ENCODE measurements around the gene OSBPL6.
"Not testable (repeated sequence)": the region's sequence is repeated elsewhere in the genome, so short reads cannot be mapped to it uniquely, and the experiment has no call there.

OSBPL6 gene

GRCh38 chr2:178315078-178315477 is 120.8 kb downstream of the OSBPL6 start:
- no peak for DNase-seq

DNA sequence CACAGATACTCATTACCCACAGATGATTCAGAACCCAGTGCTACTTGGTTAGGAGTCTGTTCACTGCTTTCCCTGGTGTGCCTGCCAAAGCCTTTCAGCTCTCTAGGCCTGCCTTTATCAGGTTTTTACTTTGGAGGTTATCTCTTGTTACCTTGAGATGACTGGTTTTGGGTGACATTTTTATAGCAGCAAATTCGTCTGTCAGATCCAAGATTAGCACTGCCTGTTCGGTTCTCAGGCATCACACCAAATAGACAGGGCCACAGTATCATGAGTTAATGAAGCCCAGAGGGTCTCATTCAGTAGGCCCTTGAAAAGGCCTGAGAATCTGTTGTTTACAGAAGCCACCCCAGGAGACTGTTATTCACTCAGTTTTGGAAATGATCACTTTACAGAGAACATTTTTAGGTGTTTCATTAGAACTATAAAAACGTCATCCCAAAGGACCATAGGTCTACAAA is 121.2 kb downstream of the OSBPL6 start:
- DNase-seq = no peak

GRCh38 chr2:178317811-178318210 is 123.5 kb downstream of the OSBPL6 start:
- no peak for DNase-seq

GRCh38 chr2:178320011-178320585 is 125.8 kb downstream of the OSBPL6 start:
- peak; percentile 16 for DNase-seq

DNA sequence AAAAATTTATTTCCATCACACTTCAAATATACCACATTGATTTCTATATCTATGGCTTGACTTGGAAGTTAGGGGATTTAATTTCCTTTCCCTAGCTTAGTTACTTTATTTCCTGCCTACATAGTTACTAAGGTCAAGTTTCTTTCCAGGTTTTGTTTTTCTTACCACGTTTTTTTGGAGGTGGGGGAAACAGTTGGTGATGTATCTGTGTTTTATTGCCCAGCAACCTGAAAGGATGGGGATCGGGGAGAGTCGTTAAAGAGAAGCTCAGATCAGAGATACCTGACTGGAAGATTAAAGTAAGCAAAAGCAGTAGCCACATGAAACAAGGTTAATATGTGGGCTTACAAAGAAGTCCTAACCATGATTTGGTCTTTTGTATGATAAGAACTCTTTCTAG is 127.8 kb downstream of the OSBPL6 start:
- no peak for DNase-seq

GRCh38 chr2:178323331-178323730 is 129.0 kb downstream of the OSBPL6 start:
- not testable (repeated sequence) for DNase-seq

DNA sequence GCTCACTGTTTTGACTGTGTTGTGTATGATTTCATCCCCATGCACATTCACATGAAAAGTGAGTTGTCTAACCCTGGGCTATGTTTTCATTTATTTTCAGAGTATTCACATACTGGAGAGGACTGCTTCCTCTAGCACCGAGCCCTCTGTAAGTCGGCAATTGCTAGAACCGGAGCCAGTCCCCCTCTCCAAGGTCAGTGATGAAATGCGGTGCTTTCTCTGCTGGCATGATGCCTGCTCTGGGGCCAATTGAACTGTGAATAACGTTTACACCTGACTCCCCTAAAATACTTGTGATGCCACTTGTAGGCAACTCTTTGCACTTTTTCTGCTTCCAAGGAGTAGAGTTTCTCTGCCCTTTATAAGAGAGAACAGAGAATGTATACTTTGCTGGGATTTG is 129.8 kb downstream of the OSBPL6 start:
- no peak for DNase-seq

DNA sequence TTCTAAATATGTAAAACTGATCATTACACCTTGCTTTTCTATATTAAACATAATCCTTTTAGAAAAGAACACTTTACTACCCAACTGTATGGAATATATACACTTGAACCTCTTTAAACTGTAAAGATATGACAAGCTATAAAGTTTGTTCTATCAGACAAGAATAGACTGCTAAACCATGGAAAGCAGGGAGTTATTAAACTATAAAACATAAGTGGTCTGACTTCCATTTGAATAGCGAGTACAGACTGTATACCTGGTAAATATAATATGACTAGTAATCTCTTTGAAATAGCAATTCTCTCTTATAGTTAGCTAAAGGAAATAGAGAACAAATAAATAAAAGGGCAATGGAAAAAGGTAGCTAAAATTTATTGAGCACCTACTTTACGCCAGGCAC is 131.0 kb downstream of the OSBPL6 start:
- DNase-seq = no peak

DNA sequence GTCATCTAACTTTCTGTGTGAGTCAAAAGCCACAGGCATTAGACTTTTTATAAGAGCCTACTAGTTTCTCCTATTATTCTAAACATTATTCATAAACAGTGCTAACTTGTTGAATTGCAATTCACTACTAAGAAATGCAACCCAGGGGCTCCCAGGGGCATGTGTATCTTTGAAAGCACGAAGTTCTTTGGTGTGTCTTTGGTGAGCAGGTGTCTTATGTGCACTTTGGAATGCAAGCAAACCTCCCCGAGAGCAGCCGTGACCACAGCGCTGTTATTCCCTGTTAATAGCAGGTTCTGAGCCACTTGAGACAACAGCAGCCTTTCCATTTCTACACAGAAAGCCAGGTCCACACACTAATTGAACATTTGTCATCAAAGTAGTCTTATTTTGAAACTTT is 133.2 kb downstream of the OSBPL6 start:
- DNase-seq = no peak

DNA sequence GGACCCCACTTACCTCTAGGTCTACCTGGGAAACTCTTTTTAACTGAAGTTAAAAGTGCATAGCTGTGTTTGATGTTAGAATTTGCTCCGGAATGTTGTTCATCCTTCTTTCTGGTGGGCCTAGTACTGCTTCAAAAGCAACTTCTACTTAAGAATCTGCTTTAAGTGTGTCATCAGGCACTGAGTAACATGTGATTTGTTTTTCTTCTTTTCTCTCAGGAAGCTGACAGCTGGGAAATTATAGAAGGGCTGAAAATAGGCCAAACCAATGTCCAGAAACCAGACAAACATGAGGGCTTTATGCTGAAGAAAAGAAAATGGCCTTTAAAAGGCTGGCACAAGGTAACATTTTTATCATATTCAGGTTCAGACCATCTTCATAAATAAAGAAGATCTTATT is 133.7 kb downstream of the OSBPL6 start:
- DNase-seq = no peak

DNA sequence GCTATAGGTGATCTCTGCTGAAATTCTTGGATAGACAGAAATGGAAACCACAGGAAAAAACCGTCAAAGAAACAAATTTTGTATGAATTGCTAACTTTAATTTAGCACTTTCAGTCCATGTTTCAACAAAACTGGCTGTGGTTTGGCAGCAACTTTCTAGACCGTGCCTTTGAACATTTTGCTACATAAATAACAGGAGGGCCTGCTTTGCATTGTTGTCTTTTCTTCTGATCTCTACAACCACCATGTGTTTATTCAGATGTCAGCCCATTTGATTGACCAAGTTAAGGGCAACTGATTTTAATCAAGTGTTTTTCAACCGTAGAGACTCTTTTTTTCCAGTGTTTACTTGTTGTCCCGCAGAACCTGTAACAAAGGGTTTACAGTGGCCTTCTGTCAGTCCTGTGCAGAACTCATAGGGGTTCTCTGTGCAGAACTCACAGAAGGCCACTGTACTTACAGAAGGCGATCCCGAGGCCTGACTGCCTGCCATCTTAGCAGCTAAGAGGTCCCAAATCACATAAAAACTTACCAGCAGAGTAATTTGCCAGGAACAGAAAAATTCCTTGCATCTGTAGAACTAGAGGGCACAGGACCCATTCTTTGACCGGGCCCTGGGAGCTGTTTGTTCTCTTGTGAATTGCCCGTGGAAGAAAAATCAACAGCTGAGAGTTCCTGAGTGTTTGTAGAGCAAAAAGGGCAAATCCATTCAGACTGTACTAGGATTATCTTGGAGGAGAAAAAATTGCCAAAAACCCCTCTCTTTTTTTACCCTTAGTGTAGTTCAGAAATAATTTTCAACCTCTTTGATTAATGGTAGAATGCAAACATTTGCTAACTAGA is 136.1 kb downstream of the OSBPL6 start:
- DNase-seq = no peak

DNA sequence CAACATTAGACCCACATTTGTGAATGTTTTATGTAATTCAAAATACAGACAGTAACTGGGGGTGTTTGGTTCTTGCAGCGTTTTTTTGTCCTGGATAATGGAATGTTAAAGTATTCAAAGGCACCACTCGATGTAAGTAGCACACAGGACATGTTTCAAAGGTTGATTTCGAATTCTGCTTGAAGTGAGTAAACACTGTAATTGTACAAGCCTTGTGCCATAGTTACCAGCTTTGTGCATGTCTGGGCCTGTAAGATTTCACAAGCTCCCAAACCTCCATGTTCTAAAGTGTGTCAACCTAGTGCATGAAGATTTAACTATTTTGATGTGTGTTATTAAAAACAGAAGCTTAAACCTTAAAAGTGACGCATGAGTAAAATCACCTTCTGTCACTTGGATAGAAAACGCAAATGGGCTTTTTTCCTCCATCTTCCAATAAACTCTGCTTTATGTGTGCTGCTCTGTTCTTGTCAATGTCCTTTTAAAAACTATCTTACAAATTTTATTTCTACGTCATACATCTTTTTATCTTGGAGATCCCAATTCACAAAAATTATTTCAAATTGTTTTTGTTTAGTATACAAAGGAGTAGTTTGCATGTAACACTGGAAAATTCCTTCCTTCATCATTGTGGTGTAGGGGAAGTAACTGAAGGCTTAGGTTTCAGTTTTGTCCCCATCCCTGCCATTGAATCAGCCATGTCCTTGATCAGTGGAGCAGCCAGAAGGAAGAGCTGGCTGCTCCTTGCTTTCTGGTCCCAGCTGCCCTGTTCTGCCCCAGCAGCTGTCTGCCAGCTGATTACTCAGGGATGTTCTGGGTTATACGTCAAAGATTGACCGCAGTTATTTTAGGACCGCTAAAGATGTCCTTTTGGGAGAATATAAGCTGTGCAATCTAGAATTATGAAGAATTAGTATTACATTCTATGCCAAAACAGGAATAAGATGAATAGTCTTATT is 137.4 kb downstream of the OSBPL6 start:
- no peak for DNase-seq

GRCh38 chr2:178333851-178334250 is 139.5 kb downstream of the OSBPL6 start:
- DNase-seq = no peak

DNA sequence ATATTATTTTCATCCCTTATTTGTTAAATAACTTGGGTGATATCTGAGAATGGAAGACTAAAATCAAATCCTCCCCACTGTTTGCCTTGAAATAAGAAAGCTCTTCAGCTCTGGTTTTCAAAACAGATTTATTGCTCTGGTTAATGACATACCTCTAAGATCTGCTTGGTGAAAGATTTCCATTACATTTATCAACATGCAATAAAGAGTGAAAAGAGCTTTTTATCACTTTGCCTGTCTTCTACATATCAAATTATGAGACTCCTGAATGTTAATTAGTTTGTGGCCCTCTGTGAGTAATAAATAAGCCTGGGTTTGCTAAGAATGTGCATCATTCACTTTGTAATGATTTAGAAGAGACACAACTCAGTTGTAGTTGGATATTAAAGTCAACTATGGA is 140.9 kb downstream of the OSBPL6 start:
- DNase-seq = no peak

DNA sequence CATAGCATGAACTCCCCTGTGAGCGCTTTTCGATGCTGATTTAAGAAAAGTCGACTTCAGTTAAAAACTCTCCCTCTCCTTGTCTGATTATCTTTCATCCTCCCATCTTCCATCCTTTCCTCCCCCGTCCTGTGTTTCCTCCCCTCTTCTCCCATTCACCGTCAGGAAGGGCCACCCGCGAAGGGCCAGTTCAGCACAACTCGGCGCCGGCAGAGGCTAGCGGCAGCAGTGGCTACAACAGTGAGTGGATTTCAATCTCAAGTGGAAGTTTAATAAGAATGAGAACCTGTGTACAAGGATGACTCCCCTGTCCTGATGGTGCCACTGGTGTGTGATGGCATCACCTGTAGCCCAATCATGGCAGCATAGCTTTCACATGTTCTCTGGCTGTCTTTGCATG is 149.8 kb downstream of the OSBPL6 start:
- DNase-seq = no peak

GRCh38 chr2:178345951-178346350 is 151.6 kb downstream of the OSBPL6 start:
- no peak for DNase-seq

GRCh38 chr2:178350051-178350450 is 155.7 kb downstream of the OSBPL6 start:
- DNase-seq = no peak

DNA sequence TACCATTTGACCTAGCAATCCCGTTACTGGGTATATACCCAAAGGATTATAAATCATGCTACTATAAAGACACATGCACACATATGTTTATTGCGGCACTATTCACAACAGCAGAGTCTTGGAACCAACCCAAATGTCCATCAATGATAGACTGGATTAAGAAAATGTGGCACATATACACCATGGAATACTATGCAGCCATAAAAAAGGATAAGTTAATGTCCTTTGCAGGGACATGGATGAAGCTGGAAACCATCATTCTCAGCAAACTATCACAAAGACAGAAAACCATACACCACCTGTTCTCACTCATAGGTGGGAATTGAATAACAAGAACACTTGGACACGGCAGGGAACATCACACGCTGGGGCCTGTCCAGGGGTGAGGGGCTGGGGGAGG is 163.4 kb downstream of the OSBPL6 start:
- DNase-seq = not testable (repeated sequence)

DNA sequence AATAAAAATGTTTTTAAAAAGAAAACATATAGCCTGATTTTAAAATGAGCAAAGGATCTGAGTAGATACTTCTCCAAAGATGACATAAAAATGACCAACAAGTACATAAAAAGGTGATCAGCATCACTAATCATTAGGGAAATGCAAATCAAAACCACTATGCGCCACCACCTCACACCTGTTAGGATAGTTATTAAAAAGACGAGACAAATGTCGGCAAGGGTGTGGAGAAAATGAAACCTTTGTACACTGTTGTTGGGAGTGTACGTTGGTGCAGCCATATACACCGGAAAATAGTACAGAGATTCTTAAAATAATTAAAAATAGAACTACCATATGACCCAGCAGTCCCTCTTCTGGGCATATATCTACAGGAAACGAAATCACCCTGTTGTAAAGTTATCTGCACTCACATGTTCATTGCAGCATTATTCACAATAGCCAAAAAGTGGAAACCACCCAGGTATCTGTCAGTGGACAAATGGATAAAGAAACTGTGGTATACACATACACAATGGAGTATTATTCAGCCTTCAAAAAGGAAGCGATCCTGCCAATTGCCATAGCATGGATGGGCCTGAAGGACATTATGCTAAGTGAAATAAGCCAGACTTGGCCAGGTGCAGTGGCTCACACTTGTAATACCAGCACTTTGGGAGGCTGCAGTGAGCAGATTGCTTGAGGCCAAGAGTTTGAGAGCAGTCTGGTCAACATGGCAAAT is 165.0 kb downstream of the OSBPL6 start:
- DNase-seq = no peak

DNA sequence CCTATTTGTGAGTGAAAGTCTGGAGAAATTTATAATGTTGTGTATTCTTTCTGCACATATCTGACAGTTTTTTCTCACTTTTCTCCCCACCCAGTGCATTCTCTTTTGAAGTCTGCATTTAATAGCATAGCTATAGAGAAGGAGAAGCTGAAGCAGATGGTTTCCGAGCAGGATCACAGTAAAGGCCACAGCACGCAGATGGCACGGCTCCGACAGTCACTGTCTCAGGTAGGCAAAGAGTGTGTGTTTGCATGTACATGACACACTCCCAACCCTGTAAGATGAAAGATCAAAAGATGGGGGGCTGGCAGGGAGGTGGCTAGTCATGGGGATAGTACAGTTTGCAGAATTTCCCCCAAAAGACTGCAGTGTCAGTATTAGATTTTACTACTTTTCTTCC is 167.3 kb downstream of the OSBPL6 start:
- no peak for DNase-seq

DNA sequence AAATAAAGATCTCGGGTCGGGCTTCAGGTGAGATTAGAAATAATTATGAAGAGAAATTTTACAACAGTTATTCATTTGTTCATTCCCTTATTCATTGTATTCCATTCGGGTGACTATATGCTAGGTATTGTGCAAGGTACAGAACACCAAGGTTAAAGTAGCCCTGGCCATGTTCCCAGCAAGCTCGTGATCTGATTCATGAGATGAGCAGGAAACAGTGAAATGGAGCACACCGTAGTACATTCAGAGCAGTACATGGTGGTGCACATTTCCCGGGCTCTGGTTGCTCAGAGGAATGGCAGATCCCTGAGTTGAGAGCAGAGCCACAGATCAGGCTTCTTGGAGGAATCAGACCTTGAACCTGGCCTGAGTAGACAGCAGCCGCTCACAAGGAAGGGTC is 168.9 kb downstream of the OSBPL6 start:
- DNase-seq = no peak

DNA sequence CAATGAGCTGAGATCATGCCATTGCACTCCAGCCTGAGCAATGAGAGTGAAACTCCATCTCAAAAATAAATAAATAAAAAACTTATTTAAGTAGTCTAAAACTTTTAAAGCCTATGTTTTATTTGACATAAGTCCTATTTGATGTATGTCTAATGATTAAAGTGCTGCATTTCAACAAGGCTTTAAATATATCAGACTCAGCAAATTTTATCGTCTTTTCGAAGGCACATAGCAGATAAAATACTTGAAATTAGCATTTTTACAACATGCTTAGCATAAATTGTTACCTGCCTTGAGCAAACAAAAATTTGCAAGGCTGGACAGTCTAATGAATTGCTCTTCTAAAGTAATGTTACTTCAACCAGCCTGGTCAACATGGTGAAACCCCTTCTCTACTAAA is 170.8 kb downstream of the OSBPL6 start:
- no peak for DNase-seq

DNA sequence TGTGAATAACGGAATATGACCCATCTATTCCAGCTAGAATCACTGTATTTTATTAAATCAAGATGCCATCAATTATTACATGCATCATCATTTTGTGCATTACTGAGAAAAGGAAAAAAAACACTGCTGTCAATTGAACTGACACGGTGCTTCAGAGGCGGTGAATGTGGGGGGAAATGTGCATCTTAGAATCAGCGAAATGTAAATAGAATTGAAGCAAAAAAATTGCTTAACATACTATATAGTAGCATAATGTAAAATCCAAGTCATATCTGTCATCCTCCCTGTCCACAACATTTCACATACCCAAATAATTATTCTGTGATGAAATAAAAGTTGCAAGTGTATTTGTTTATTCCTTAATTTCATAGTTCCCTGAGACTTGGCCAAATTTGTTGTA is 172.1 kb downstream of the OSBPL6 start:
- DNase-seq = no peak
